Testis (tissue), 2 donors: ENCODE results near the gene ADAMTS14.

Experiments used
- CTCF ChIP-seq, 3 experiments: fragments of 450-650 bp in 2 of 3; fragments of 200-600 bp in 1 of 3; sonication (generic) in 1 of 3; IDR thresholded peaks; one replicate each; pipeline ENCODE4 v1.5.1; 2016 to 2019; ENCODE audit warnings: antibody characterized with exemption in 3 of 3, mild to moderate bottlenecking in 2 of 3, moderate library complexity in 1 of 3
- POLR2A ChIP-seq: fragments of 450-650 bp; IDR thresholded peaks from one replicate; pipeline ENCODE4 v1.6.1; 2017; ENCODE audit warnings: antibody characterized with exemption, mild to moderate bottlenecking, moderate library complexity

- TF ChIP-seq CTCF (IDR thresholded peaks at IDR 0.05) (no peak), POLR2A (no peak)
These were observed 38.9 kb downstream of the ADAMTS14 start for GRCh38 chr10:70711177-70711576.
